WTC11 (cell line): ENCODE measurements around the gene STARD13.

Experiments used
- AFF4 ChIP-seq: sonication (generic); formaldehyde crosslinking; IDR thresholded peaks from 2 replicates; pipeline ENCODE4 v1.8.1; 2023; ENCODE audit warnings: mild to moderate bottlenecking, missing genetic modification reagents, borderline replicate concordance
- CBFB ChIP-seq: sonication (generic); formaldehyde crosslinking; IDR thresholded peaks from 2 replicates; pipeline ENCODE4 v1.8.1; 2022; ENCODE audit warnings: mild to moderate bottlenecking, low read depth, missing genetic modification reagents
- CREB1 ChIP-seq: sonication (generic); formaldehyde crosslinking; IDR thresholded peaks from 2 replicates; pipeline ENCODE4 v1.8.0; 2023; ENCODE audit warnings: mild to moderate bottlenecking, missing genetic modification reagents
- ESRRA ChIP-seq: sonication (generic); formaldehyde crosslinking; IDR thresholded peaks from 2 replicates; pipeline ENCODE4 v1.8.1; 2022; ENCODE audit warnings: mild to moderate bottlenecking, missing genetic modification reagents, borderline replicate concordance
- FOXJ3 ChIP-seq: sonication (generic); formaldehyde crosslinking; IDR thresholded peaks from 2 replicates; pipeline ENCODE4 v1.9.0; 2021; ENCODE audit warnings: missing genetic modification reagents, mild to moderate bottlenecking, borderline replicate concordance
- MYBL2 ChIP-seq: sonication (generic); formaldehyde crosslinking; IDR thresholded peaks from 2 replicates; pipeline ENCODE4 v1.8.1; 2023; ENCODE audit warnings: mild to moderate bottlenecking, moderate library complexity, missing genetic modification reagents
- TF ChIP-seq, protein P1 (sequence below): fragments of 200-600 bp; IDR thresholded peaks from 2 replicates; pipeline ENCODE4 v1.8.0; 2022; ENCODE audit warnings: antibody characterized with exemption
- TF ChIP-seq, protein P2 (sequence below): sonication (generic); formaldehyde crosslinking; IDR thresholded peaks from 2 replicates; pipeline ENCODE4 v1.8.1; 2023; ENCODE audit warnings: mild to moderate bottlenecking, moderate library complexity, missing genetic modification reagents

DNA sequence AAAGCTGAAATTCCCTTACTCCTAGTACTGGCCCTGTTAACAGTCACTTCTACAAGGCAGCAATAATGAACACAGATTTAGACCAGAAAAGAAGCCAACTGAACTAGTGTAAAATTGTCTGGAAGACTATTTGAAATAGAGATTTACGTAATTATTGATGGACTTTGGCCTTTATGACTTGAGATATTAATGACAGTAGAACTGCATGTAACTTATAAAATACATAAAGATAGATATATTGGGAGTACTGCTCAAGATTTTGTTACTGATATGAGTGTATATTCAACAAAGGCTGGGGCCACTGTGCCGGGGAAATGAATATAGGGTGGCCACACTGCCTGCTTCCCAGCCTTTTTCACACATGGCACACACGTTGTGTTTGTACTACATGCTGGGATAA is 88.8 kb downstream of the STARD13 start:
- TF ChIP-seq, protein P1, sequence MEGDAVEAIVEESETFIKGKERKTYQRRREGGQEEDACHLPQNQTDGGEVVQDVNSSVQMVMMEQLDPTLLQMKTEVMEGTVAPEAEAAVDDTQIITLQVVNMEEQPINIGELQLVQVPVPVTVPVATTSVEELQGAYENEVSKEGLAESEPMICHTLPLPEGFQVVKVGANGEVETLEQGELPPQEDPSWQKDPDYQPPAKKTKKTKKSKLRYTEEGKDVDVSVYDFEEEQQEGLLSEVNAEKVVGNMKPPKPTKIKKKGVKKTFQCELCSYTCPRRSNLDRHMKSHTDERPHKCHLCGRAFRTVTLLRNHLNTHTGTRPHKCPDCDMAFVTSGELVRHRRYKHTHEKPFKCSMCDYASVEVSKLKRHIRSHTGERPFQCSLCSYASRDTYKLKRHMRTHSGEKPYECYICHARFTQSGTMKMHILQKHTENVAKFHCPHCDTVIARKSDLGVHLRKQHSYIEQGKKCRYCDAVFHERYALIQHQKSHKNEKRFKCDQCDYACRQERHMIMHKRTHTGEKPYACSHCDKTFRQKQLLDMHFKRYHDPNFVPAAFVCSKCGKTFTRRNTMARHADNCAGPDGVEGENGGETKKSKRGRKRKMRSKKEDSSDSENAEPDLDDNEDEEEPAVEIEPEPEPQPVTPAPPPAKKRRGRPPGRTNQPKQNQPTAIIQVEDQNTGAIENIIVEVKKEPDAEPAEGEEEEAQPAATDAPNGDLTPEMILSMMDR, result no peak
- TF ChIP-seq MYBL2 (no peak), CREB1 (CRISPR knock-in tag) (no peak), AFF4 (CRISPR knock-in tag) (no peak), FOXJ3 (CRISPR knock-in tag) (no peak), ESRRA (CRISPR knock-in tag) (no peak), CBFB (CRISPR knock-in tag) (no peak)
- TF ChIP-seq, protein P2, sequence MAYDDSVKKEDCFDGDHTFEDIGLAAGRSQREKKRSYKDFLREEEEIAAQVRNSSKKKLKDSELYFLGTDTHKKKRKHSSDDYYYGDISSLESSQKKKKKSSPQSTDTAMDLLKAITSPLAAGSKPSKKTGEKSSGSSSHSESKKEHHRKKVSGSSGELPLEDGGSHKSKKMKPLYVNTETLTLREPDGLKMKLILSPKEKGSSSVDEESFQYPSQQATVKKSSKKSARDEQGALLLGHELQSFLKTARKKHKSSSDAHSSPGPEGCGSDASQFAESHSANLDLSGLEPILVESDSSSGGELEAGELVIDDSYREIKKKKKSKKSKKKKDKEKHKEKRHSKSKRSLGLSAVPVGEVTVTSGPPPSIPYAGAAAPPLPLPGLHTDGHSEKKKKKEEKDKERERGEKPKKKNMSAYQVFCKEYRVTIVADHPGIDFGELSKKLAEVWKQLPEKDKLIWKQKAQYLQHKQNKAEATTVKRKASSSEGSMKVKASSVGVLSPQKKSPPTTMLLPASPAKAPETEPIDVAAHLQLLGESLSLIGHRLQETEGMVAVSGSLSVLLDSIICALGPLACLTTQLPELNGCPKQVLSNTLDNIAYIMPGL (CRISPR knock-in tag), result no peak
